IPS-NIHi11 (cell line): Measurements from ENCODE around the gene ALOX15B.
"Not testable (repeated sequence)": the region's sequence is repeated elsewhere in the genome, so short reads cannot be mapped to it uniquely, and the experiment has no call there.

Experiments used
- DNase-seq: peaks from one replicate; pipeline ENCODE4 v3.0.0; 2012; ENCODE audit warnings: mixed read lengths, low spot score

Gene ALOX15B

DNA sequence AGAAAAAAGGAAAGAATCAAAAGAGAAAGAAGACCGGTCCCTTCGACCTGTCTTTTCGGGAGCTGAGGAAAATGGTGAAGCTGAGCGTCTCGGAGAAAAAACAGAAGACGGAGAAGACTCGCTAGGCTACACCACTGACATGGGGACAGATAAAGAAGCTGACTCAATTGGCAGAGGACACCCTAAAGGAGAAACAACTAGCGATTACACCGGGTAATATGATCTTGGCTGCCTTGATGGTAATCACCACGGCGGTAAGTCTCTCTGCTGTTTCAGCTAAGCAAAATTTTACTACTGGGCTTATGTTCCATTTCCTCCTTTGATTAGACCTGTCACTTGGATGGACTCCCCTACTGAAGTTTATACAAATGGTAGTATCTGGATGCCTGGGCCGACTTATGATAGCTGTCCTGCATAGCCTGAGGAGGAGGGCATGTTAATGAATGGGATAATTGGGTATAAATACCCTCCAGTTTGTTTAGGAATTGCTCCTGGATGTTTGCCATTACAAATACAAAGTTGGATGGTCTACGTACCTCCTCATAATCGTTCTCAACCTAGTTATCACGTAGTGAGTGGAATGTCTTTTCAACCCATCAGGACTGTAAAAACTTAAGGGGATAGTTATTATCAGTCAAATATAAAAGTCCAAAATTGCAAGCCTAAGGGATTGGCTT, 24.1 kb downstream of the ALOX15B start:
- DNase-seq: no peak

DNA sequence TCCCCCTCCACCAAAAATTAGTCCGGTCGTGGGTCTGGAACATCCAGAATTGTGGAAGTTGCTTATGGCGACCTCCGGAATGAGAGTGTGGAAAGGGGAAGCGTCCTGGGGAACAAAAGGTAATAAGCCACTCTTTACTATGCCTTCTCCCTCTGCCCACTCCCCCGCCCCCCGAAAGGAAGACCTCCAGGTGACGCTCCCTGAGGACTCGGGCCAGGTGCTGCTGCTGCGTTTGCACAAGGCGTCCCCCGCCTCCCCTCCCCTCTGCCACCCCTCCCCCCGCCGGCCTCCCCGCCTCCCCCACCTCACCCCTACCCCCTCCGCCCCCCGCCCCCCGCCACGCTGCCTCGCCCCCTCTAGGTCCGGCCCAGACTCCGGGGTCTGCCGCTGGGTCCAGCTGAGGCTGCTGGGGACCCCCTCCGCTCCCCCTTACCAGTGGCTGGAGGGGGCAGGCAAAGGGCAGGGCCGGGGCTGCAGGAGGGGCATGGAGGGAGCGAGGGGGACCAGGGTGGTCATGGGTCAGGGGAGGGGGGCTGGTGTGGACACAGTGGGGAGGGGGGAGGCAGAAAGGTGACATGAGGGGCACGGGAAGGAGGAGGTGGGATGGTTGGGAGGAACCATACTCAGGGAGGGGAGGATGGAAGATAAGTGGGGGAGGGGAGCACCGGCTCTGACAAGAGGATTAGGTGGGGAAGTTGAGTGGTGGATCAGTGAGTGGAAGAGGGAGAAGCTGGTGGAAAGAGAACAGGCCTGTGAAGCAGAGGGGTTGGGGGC, 25.1 kb downstream of the ALOX15B start:
- peak; percentile 37 for DNase-seq

DNA sequence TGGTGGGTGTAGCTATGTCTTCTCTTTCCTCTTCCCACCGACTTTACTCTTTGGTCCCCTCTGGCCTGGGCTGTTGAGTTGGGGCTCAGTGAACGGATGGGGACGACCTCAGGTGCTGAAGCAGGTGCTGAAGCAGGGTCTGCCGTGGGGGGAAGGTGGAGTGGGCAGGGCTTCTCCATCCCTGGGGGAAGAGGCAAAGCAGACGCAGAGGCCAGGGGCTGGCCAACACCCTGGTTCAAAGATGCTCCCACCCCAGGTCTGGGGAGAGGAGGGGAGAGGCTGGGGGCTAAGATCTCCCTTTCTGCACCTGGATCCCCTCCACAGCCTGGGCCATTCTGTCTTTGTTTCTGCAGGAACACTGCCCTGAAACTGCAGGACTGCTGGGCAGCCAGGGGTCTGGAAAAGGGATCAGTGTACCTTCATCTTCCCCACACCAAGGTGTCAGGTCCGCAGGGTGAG, 25.7 kb downstream of the ALOX15B start:
- DNase-seq: no peak

DNA sequence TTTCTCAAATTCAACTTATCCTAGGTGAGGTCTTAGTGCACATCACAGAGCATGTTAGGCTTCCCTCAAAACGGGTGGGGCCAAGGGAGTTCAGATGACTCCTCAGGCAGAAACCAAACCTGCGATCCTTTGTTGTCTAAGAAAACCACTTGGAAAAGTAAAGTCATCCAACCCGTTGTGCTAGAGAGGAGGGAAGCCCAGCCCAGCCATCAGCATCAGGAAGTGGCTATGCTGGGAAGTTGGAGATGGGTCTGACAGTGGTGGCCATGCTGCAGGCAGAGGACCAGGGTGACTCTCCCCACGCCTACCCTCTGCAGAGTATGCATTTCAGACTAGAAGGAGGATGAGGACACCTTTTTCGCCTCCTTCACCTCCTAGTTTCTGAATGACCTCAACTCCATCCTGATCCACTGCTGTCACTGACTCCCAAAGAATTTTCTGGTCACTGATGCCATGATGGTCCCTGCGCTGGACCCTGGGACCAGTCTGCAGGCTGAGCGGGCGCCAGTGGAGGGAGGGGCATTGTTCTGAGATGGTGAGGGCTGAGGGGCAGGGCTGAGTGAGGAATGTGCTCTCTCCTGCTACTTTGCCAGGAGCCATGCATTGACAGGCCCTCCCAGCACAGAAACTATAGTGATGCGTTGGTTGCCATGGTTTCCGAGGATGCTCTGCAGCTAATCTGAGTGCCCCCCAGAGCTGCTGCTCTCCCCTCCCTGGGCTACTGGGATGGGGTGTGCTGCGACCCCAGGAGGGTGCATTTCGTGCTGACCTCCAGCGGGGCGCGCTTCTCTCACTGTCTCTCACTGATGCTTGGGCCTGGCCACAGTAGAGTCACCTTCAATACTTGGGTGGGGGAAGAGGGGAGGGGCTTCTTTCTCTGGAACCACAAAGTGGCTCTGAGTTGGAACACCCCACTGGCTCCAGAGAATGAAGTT, 28.2 kb downstream of the ALOX15B start:
- DNase-seq: no peak

DNA sequence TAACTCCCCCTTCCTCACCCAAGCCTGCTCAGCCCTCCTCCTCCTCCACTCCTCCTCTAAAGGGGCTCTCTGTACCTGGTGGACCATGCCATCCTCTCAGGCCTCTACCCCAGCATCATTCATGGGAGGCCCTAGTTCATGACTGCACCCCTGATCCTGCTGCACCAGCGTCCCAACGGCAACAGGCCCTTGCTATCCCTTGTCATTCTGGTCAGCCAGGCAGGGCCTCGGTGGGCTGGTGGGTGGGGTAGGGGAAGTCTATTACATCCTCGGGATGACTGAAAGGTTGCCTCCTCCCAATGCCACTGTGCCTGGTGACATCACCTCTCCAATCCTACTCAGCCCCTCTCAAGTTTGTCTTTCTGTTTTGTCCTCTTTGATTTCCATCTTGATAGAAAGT, 28.9 kb downstream of the ALOX15B start:
- DNase-seq: no peak

DNA sequence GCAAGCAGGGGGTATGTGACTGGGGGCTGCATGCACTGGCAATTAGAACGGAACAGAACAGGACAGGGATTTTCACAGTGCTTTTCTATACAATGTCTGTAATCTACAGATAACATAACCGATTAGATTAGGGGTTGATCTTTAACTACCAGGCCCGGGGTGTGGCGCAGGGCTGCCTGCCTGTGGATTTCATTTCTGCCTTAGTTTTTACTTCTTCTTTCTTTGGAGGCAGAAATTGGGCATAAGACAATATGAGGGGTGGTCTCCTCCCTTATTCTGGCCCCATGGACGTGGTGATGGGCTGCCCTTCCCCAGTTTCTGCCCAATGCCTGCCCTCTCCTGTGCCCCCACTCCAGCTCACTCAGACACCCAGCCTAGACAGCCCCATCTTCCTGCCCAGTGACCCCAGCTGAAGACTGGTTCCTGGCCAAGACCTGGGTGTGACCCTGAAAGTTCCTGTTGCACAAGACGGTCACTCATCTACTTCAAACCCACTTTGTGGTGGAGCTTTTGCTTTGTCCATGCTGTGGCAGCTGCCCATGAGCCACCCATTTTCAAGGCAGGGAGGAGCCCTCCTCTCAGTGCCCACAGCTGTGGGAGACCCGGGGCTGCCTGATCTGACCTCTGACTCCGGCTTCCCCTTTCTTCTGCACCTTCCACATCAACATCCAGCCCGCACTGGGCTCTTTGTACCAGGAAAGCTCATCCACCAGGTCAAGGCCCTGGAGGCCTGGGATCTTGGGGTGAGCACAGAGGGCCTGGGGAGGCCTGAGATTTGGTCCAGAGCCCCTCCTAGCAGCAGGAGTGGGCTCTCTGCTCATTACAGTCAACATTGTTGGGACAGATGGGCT, 30.1 kb downstream of the ALOX15B start:
- DNase-seq: no peak

DNA sequence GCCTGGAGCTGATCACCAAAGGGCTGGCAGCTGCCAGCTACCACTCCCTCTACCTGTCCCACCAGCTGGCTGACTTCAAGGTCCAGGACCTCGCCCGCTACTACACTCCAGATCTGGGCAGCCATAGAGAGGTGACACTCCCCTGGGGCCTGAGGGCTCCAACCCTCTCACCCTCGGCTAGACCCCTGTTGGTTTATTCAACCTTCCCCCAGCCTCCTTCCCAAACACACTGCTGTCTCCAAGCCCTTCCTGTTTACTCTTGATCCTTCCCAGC, 30.7 kb downstream of the ALOX15B start:
- no peak for DNase-seq

DNA sequence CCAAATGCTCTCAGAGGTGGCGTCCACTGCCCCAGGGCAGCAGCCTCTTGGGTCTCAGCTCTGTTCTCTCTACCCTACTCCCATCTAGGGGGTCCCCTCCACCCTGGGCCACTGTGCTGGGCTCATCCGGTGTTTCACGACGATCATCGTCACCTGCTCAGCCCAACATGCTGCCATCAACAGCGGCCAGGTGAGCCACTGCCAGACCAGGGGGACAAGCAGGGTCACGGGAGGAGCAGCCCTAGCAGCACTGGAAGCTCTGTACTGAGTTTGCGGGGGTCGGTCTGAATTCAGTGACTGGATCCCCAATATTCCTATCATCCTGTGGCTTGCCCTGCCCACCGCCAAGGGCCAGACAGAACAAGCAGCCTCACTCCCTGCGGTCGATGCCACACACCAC, 32.6 kb downstream of the ALOX15B start:
- DNase-seq: no peak

- DNase-seq: peak; percentile 70
Measured at GRCh38 chr17:8072341-8072728, 33.5 kb downstream of the ALOX15B start.

- DNase-seq: no peak
Measured at GRCh38 chr17:8072729-8073461, 34.0 kb downstream of the ALOX15B start.

DNA sequence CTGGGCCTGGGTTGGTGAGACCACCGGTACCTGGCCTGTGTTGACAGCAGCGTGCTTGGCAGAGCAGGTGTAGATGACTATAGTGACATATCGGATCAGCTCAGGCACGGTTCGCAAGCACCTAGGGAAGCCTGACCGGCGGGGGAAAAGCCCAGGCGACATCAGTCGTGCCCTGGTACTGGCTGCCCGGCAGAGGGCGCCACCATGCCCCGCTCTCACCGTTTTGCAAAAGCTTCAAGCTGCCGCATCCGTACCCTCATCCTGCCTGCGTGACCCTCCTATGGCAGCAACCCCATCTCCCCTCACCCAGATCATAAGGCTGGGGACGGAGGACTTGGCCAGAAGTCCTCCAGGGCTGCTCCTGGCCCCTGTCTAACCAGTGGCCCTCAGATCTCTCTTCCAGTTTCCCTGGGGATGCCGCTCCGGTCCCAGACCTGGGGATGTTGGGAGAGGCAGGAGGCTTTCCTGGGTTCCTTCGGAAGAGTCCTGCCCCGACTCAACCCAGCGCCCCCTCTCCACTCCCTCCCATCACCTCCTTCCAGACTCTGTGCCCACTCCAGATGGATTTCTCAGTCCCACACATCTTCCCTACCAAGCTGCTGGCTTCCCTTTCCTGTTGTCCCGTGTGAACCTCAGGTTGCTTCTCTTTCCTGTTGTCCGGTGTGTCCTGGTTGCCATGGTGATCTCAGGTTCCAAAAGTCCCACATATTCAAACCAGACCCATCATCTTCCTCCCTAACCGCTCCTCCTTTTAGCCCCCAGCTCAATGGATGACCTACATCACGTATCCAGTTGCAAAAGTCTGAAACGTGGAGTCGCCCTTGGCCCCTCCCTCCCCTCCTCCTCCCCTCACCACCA, 35.0 kb downstream of the ALOX15B start:
- peak; percentile 90 for DNase-seq

- no peak for DNase-seq
Measured at GRCh38 chr17:8074554-8074953, 35.7 kb downstream of the ALOX15B start.

GRCh38 chr17:8075081-8075480, 36.2 kb downstream of the ALOX15B start:
- DNase-seq: no peak

DNA sequence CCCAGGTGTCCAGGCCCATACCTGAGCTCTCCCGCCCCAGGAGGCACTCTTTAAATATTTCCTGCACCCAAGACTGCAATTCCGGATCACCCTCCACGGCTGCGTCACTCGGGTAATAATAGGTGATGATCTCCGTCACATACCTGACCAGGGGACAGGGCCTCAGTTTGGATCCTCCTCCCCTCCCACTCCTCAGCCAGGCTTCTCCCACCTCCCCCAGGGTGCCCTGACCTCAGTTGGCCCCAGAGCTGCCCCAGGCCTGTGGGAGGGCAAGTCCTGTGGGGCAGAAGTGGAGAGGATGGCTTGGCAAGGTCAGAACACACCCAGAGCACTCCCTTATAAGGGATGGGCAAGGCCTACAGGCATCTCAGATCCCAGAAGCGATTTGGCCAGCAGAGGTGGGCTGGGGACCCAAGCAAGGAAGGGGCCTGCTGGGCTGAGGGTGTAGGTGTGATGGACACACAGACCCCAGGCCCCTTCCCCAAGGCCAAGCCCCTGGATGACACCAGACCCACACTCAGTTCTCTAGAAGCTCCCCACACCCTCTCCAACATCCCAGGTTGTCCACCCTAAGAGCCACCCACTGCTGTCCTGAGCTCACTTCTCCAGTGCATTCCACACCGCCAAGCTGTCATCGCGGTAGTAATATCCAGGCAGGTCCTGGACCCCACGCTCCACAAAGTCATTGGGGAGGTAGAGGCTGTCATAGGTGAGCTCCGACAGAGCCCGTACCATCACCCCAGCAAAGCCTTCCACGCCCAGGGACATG, 36.9 kb downstream of the ALOX15B start:
- DNase-seq: no peak

- DNase-seq: no peak
Measured at GRCh38 chr17:8076502-8077266, 37.8 kb downstream of the ALOX15B start.

- not testable (repeated sequence) for DNase-seq
Measured at GRCh38 chr17:8077939-8078338, 39.1 kb downstream of the ALOX15B start.

DNA sequence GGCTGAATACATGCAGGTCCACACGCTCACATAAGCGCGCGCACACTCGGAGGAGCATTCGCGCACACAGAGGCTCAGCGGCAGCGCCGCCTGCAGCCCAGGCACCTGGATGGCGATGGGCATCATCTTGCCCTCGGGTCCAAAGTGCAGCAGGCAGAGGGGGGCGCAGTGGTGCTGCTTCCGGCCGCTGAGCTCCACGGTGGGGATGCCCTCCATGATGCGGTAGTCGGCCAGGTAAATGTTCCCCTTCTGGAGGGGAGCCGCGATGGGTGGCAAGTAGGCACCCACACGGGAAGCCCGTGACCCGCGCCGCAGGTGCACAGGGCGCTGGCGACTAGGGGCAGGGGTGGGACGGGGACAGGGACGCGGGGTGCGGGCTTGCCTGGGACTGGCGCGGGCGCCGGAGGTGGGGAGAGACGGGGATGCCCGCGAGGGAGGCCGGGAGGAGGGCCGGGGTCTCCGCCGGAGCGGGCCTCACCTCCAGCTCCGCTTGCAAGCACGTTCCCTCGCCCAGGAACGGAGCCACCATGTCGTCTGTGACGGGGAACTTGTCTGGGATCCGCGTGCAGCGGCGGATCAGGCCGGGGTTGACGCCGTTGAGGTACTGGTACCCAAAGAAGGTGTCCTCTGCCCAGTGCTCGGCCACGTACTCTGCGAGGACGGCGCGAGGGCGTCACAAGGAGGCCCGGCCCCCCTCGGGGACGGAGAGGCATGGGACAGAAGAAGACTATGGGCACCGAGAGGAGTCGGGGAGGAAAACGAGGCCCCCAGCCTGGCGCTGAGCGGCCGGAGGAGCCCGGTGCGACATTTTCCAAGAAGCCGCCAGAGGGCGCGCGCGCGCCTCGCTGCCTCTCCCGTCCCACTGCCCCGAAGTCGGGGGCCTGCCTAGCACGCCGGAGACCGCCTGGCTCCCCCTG, 40.7 kb downstream of the ALOX15B start:
- DNase-seq: peak; percentile 96
